IMR-90 (cell line): Measurements from ENCODE around the gene CCZ1B.
"Not testable (repeated sequence)": the region's sequence is repeated elsewhere in the genome, so short reads cannot be mapped to it uniquely, and the experiment has no call there.

Experiments used
- CEBPB ChIP-seq: IDR thresholded peaks from 2 replicates; pipeline ENCODE4 v1.6.1; 2012; ENCODE audit warnings: low read depth, low read length, improper control_type of control experiment
- FOS ChIP-seq: fragments of 150-350 bp; IDR thresholded peaks from 2 replicates; pipeline ENCODE4 v1.6.1; 2016; ENCODE audit warnings: low read depth, low read length
- MXI1 ChIP-seq: IDR thresholded peaks from 2 replicates; pipeline ENCODE4 v1.6.1; 2012; ENCODE audit warnings: low read depth, mild to moderate bottlenecking, low read length, moderate library complexity, borderline replicate concordance
- POLR2A ChIP-seq: IDR thresholded peaks from 2 replicates; pipeline ENCODE4 v1.6.1; 2012; ENCODE audit warnings: mild to moderate bottlenecking, low read depth, low read length
- RAD21 ChIP-seq: IDR thresholded peaks from 2 replicates; pipeline ENCODE4 v1.6.1; 2012; ENCODE audit warnings: low read length, improper control_type of control experiment
- RCOR1 ChIP-seq: IDR thresholded peaks from 2 replicates; pipeline ENCODE4 v1.6.1; 2012; ENCODE audit warnings: mild to moderate bottlenecking, low read length, improper control_type of control experiment; ENCODE audit not compliant: insufficient replicate concordance
- RFX5 ChIP-seq: IDR thresholded peaks from 2 replicates; pipeline ENCODE4 v1.8.0; 2012; ENCODE audit warnings: low read depth, mild to moderate bottlenecking, low read length, moderate library complexity
- SMC3 ChIP-seq: fragments of 150-350 bp; IDR thresholded peaks from 2 replicates; pipeline ENCODE4 v1.6.1; 2016; ENCODE audit warnings: low read depth, mild to moderate bottlenecking, antibody characterized with exemption, low read length, moderate library complexity
- TF ChIP-seq, protein P1 (sequence below): conservative IDR thresholded peaks from 2 replicates; pipeline ENCODE4 v1.5.1; 2012; ENCODE audit warnings: mild to moderate bottlenecking, low read depth, low read length, improper control_type of control experiment

DNA sequence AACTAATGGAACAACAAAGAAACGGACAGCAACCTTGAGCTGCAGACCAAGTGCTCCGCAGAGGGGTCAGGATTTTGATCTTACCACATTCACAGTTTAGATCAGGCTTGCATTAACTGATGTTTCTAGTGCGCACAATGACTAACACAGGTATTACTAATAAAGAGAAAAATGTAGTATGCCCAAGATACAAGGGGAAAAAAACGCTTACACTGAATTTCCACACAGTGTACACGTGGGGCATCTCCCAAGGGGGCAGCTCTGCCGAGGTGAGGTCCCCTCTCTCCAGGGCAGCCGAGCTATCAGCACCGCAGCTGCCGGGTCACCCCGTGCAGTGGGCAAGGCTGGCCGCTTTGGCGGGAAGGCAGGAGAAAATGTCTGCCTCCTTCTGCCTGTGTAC is 26.2 kb downstream of the CCZ1B start:
- not testable (repeated sequence) for TF ChIP-seq RFX5, MXI1, CEBPB, POLR2A, RCOR1, RAD21, FOS, SMC3
- TF ChIP-seq, protein P1, sequence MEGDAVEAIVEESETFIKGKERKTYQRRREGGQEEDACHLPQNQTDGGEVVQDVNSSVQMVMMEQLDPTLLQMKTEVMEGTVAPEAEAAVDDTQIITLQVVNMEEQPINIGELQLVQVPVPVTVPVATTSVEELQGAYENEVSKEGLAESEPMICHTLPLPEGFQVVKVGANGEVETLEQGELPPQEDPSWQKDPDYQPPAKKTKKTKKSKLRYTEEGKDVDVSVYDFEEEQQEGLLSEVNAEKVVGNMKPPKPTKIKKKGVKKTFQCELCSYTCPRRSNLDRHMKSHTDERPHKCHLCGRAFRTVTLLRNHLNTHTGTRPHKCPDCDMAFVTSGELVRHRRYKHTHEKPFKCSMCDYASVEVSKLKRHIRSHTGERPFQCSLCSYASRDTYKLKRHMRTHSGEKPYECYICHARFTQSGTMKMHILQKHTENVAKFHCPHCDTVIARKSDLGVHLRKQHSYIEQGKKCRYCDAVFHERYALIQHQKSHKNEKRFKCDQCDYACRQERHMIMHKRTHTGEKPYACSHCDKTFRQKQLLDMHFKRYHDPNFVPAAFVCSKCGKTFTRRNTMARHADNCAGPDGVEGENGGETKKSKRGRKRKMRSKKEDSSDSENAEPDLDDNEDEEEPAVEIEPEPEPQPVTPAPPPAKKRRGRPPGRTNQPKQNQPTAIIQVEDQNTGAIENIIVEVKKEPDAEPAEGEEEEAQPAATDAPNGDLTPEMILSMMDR = not testable (repeated sequence)
